Sigmoid colon (tissue), 7 donors: ENCODE measurements around the gene PGM1. TPM values are rescaled to one million over a fixed set of nuclear protein-coding genes. Genes with fewer than 3 reads are reported as not detected.
A peak's percentile ranks its signal among the peaks of the same experiment; 100 is the strongest.

ENCODE experiments used
- DNase-seq: peaks from one replicate; pipeline ENCODE4 v3.0.0-alpha.2; 2019
- H3K27ac ChIP-seq, 4 donors: fragments of 200-600 bp; sonication (generic); one replicate each; pipeline ENCODE4 v1.5.1; 2016 to 2019; ENCODE audit warnings: mild to moderate bottlenecking in 1 of 4
- H3K27me3 ChIP-seq, 3 donors: fragments of 200-600 bp; sonication (generic); one replicate each; pipeline ENCODE4 v1.5.1; 2019; ENCODE audit warnings: mild to moderate bottlenecking in 1 of 3
- H3K36me3 ChIP-seq, 4 donors: fragments of 200-600 bp; sonication (generic); one replicate each; pipeline ENCODE4 v1.5.1; 2016 to 2019
- H3K4me1 ChIP-seq, 4 donors: fragments of 200-600 bp; sonication (generic); one replicate each; pipeline ENCODE4 v1.5.1; 2017 to 2019
- H3K4me3 ChIP-seq, 4 donors: fragments of 200-600 bp; sonication (generic); one replicate each; pipeline ENCODE4 v1.5.1; 2017 to 2019; ENCODE audit warnings: mild to moderate bottlenecking in 2 of 4, moderate library complexity in 1 of 4
- H3K9me3 ChIP-seq, 4 donors: fragments of 200-600 bp in 3 of 4; sonication (generic) in 3 of 4; one replicate each; pipeline versions ENCODE4 v1.5.1 to v1.6.1; 2013 to 2019
- CTCF ChIP-seq, 4 experiments: fragments of 450-650 bp in 3 of 4; fragments of 200-600 bp in 1 of 4; IDR thresholded peaks; one replicate each; pipeline ENCODE4 v1.5.1; 2016 to 2019; ENCODE audit warnings: antibody characterized with exemption in 4 of 4, mild to moderate bottlenecking in 3 of 4, moderate library complexity in 2 of 4
- EP300 ChIP-seq, 4 donors: sonication (generic); formaldehyde crosslinking; IDR thresholded peaks; one replicate each; pipeline ENCODE4 v1.6.1; 2017; ENCODE audit warnings: antibody characterized with exemption in 4 of 4
- POLR2A ChIP-seq, 2 donors: fragments of 450-650 bp; IDR thresholded peaks; one replicate each; pipeline ENCODE4 v1.6.1; 2016; ENCODE audit warnings: antibody characterized with exemption in 2 of 2, mild to moderate bottlenecking in 2 of 2, moderate library complexity in 2 of 2
- POLR2AphosphoS5 ChIP-seq, 4 donors: sonication (generic); formaldehyde crosslinking; IDR thresholded peaks; one replicate each; pipeline ENCODE4 v1.6.1; 2017; ENCODE audit warnings: antibody characterized with exemption in 4 of 4
- WGBS, 2 donors: extraction: QIAGEN DNeasy Blood & Tissue Kit; methylation state at CpG; one replicate each; pipeline ENCODE4 v1.1.7; 2013; 5-methylcytosine and 5-hydroxymethylcytosine counted together
- intact Hi-C: fragments of 100-400 bp; cut with DNase I; formaldehyde crosslinking; loops from one replicate; pipeline ENCODE4 v1.15.1; 2023
- polyA plus RNA-seq, 3 donors: library from polyadenylated mRNA; stranded (reverse); fragments of 200-250 nt; gene quantifications; one replicate each; pipeline ENCODE4 v1.2.3, GENCODE V29; 2013
- total RNA-seq, 4 donors: library from RNA; depleted of rRNA; stranded (reverse); fragments of >200 nt; gene quantifications; one replicate each; pipeline ENCODE4 v1.1.0, GENCODE V29; 2016
- donor health status: healthy with polysubstance abuse.
- donor health status: Bipolar disorder and iron deficiency.
- donor health status: healthy.

Gene PGM1
- total and polyA plus RNA-seq, 7 donors: 36.1 to 59.6 (median 53.5) TPM

GRCh38 chr1:63645317-63645716 is 52.1 kb downstream of the PGM1 start:
- TF ChIP-seq CTCF (IDR thresholded peaks at IDR 0.05): no peak
- TF ChIP-seq POLR2AphosphoS5 (IDR thresholded peaks at IDR 0.05): no peak
- TF ChIP-seq EP300 (IDR thresholded peaks at IDR 0.05): no peak
- TF ChIP-seq POLR2A (IDR thresholded peaks at IDR 0.05): no peak
- H3K4me3 ChIP-seq: no peak overlapping the region
- no peak for DNase-seq
- H3K27me3 ChIP-seq: no peaks in the 10 kb centered on the region
- H3K9me3 ChIP-seq: no peaks in the 10 kb centered on the region
- intact Hi-C loops: no loop called here
- WGBS, 2 donors: 45 to 63% methylated on average over 2 of the region's 2 CpGs
- peaks cover 0 to 19% (median 13%) of the 10 kb centered on the region in 4 donors for H3K4me1 ChIP-seq
- peaks cover 0 to 9% (median 4%) of the 10 kb centered on the region in 4 donors for H3K36me3 ChIP-seq
- H3K27ac ChIP-seq: peak overlapping the region in 1 of 4 donors; percentile 12

- no peak for DNase-seq
- H3K4me3 ChIP-seq: no peak overlapping the region
- WGBS, 2 donors: 92 to 93% methylated on average over 1 of the region's 1 CpG
- intact Hi-C loops: no loop called here
- no peaks in the 10 kb centered on the region for H3K27me3 ChIP-seq
- H3K9me3 ChIP-seq: no peaks in the 10 kb centered on the region
- H3K27ac ChIP-seq: no peak overlapping the region
- peaks cover 0 to 19% (median 13%) of the 10 kb centered on the region in 4 donors for H3K4me1 ChIP-seq
- TF ChIP-seq EP300 (IDR thresholded peaks at IDR 0.05) (no peak), CTCF (IDR thresholded peaks at IDR 0.05) (no peak), POLR2AphosphoS5 (IDR thresholded peaks at IDR 0.05) (no peak), POLR2A (IDR thresholded peaks at IDR 0.05) (no peak)
- H3K36me3 ChIP-seq: peaks cover 0 to 37% (median 11%) of the 10 kb centered on the region in 4 donors
These were observed 55.5 kb downstream of the PGM1 start for GRCh38 chr1:63648689-63649088.

GRCh38 chr1:63651161-63651701 is 58.0 kb downstream of the PGM1 start:
- Histone ChIP-seq H3K27me3 (no peaks in the 10 kb centered on the region), H3K4me3 (no peak overlapping the region), H3K27ac (no peak overlapping the region), H3K4me1 (no peaks in the 10 kb centered on the region), H3K9me3 (no peaks in the 10 kb centered on the region), H3K36me3 (peaks cover 0 to 61% (median 17%) of the 10 kb centered on the region in 4 donors)
- no peak for TF ChIP-seq POLR2A (IDR thresholded peaks at IDR 0.05)
- no peak for TF ChIP-seq CTCF (IDR thresholded peaks at IDR 0.05)
- no peak for TF ChIP-seq EP300 (IDR thresholded peaks at IDR 0.05)
- TF ChIP-seq POLR2AphosphoS5 (IDR thresholded peaks at IDR 0.05): no peak
- WGBS, 2 donors: 79 to 92% methylated on average over 6 of the region's 6 CpGs
- intact Hi-C loops: no loop called here
- DNase-seq: no peak

- Histone ChIP-seq H3K9me3 (no peaks in the 10 kb centered on the region), H3K27ac (no peak overlapping the region), H3K4me1 (no peaks in the 10 kb centered on the region), H3K36me3 (peaks cover 0 to 62% (median 17%) of the 10 kb centered on the region in 4 donors), H3K4me3 (no peak overlapping the region), H3K27me3 (no peaks in the 10 kb centered on the region)
- WGBS, 2 donors: 85 to 94% methylated on average over 6 of the region's 6 CpGs
- TF ChIP-seq POLR2A (IDR thresholded peaks at IDR 0.05): no peak
- no peak for TF ChIP-seq POLR2AphosphoS5 (IDR thresholded peaks at IDR 0.05)
- no peak for TF ChIP-seq CTCF (IDR thresholded peaks at IDR 0.05)
- no peak for TF ChIP-seq EP300 (IDR thresholded peaks at IDR 0.05)
- no peak for DNase-seq
- intact Hi-C loops: no loop called here
These were observed 60.8 kb downstream of the PGM1 start for GRCh38 chr1:63653976-63654375.

- Histone ChIP-seq H3K27ac (no peak overlapping the region), H3K4me1 (no peaks in the 10 kb centered on the region), H3K27me3 (no peaks in the 10 kb centered on the region), H3K9me3 (no peaks in the 10 kb centered on the region), H3K4me3 (no peak overlapping the region), H3K36me3 (peaks cover 0 to 32% (median 3%) of the 10 kb centered on the region in 4 donors)
- no peak for DNase-seq
- TF ChIP-seq POLR2A (IDR thresholded peaks at IDR 0.05): no peak
- TF ChIP-seq EP300 (IDR thresholded peaks at IDR 0.05): no peak
- TF ChIP-seq POLR2AphosphoS5 (IDR thresholded peaks at IDR 0.05): no peak
- no peak for TF ChIP-seq CTCF (IDR thresholded peaks at IDR 0.05)
- 90 to 98% methylated on average over 7 of the region's 7 CpGs for WGBS, 2 donors
- intact Hi-C loops: no loop called here
These were observed 66.2 kb downstream of the PGM1 start for GRCh38 chr1:63659448-63659847.
